Measurements from ENCODE around the gene RAPGEF6. TPM values are rescaled to one million over a fixed set of nuclear protein-coding genes. Genes with fewer than 3 reads are reported as not detected.
"Not testable (repeated sequence)": the region's sequence is repeated elsewhere in the genome, so short reads cannot be mapped to it uniquely, and the experiment has no call there.

RAPGEF6 gene
- total RNA-seq, 2 experiments from 2014 or later = 34.5 to 37.3 TPM

DNA sequence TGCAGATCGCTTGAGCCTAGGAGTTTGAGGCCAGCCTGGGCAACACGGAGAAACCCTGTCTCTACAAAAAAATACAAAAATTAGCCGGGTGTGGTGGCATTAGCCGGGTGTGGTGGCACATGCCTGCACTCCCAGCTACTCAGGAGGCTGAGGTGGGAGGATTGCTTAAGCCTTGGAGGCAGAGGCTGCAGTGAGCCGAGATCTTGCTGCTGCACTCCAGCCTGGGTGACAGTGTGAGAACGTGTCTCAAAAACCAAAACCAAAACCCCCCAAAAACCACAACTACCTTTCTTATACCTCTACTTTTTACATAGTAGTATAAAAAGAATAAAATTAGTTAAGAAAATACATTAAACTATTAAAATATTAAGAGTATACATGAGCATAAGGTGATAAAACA, 121.2 kb downstream of the RAPGEF6 start:
- peaks cover 54% of the 10 kb centered on the region for H3K4me1 Mint-ChIP-seq (ENCODE audit: low read depth)
- CTCF ChIA-PET = no interaction called here
- peaks cover 22% of the 10 kb centered on the region for H3K36me3 Mint-ChIP-seq (ENCODE audit: low read depth)
- H3K4me3 Mint-ChIP-seq = no peak overlapping the region
- intact Hi-C loops (cut with micrococcal nuclease) = loop anchor here (1.0 kb wide), 1 partner anchor 25 kb away; no protein-coding TSS in a partner anchor
- no peaks in the 10 kb centered on the region for H3K9me3 Mint-ChIP-seq
- DNase-seq = peak; percentile 27
- H3K27ac Mint-ChIP-seq = no peak overlapping the region
- H3K27me3 Mint-ChIP-seq (ENCODE audit: low read depth) = no peaks in the 10 kb centered on the region

DNA sequence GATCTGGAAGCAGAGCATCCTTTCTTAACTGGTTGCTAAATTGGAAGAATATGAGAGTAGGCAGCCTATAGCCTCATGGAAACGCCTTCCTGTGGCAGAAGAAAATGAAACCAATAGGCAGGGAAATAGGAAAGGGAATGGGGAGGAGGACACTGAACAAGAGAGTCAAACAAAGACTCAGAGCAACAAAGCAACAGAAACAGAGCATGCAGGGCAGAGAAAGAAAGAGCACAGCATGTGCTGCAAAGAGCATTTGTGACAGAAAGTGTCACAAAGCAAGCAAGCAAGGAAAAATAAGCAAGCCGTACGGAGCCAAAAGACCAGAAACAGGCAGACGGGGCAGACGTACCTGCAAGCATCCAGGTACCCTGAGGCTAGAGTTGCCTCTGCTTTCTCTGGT, 123.1 kb downstream of the RAPGEF6 start:
- intact Hi-C loops (cut with micrococcal nuclease) = no loop called here
- Mint-ChIP-seq H3K4me3 (no peak overlapping the region), H3K9me3 (no peaks in the 10 kb centered on the region), H3K4me1 (ENCODE audit: low read depth) (peaks cover 50% of the 10 kb centered on the region), H3K27ac (no peak overlapping the region), H3K27me3 (ENCODE audit: low read depth) (no peaks in the 10 kb centered on the region), H3K36me3 (ENCODE audit: low read depth) (peaks cover 23% of the 10 kb centered on the region)
- DNase-seq = no peak
- CTCF ChIA-PET = interaction anchor here (0.6 to 1.9 kb wide), 5 partner anchors 35 to 494 kb away, joined by 3 to 5 read pairs (median 3); no protein-coding TSS in a partner anchor

- Mint-ChIP-seq H3K27me3 (ENCODE audit: low read depth) (no peaks in the 10 kb centered on the region), H3K4me1 (ENCODE audit: low read depth) (peaks cover 32% of the 10 kb centered on the region), H3K9me3 (no peaks in the 10 kb centered on the region), H3K36me3 (ENCODE audit: low read depth) (peaks cover 23% of the 10 kb centered on the region), H3K4me3 (no peak overlapping the region), H3K27ac (no peak overlapping the region)
- no peak for DNase-seq
- CTCF ChIA-PET = interaction anchor here (0.7 to 1.2 kb wide), 3 partner anchors 21 to 497 kb away, joined by 3 read pairs; no protein-coding TSS in a partner anchor
- intact Hi-C loops (cut with micrococcal nuclease) = no loop called here
Measured at GRCh38 chr5:131509801-131510200, 125.2 kb downstream of the RAPGEF6 start.

DNA sequence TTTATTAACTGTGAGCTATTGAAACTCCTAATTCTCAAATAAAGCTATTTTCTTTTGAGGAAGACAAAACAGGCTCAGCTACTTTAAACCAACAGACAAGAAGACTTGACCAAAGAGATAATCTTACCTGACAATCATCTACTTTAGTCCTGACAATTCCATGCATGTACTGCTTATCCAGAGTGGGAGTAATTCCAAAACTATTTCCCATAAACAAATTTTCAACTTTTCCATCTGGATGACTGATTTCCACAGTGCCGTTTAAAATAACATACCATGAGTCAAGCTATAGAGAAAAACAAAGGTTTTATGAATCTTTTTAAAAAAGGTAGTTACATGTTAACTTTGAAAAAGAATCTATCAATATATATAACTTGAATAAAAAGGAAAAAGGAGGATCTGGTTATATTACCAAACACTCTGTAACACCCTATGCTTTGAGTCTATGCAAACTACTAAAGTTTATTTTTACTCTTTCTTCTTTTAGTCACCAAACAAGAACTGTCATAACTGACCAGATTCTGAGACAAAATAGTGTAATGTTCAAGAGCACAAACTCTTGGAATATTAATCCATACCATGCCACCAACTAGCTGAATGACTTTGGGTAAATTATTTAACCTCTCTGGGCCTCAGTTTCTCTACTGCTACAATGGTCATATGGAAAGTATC, 129.7 kb downstream of the RAPGEF6 start:
- H3K27ac Mint-ChIP-seq = no peak overlapping the region
- intact Hi-C loops (cut with micrococcal nuclease) = no loop called here
- no peak for DNase-seq
- H3K4me1 Mint-ChIP-seq (ENCODE audit: low read depth) = peaks cover 11% of the 10 kb centered on the region
- peaks cover 43% of the 10 kb centered on the region for H3K36me3 Mint-ChIP-seq (ENCODE audit: low read depth)
- H3K9me3 Mint-ChIP-seq = no peaks in the 10 kb centered on the region
- H3K4me3 Mint-ChIP-seq = no peak overlapping the region
- CTCF ChIA-PET = interaction anchor here (0.7 to 1.8 kb wide), 3 partner anchors 84 to 634 kb away, joined by 3 to 4 read pairs (median 4); no protein-coding TSS in a partner anchor
- no peaks in the 10 kb centered on the region for H3K27me3 Mint-ChIP-seq (ENCODE audit: low read depth)

GRCh38 chr5:131496400-131496713, 138.7 kb downstream of the RAPGEF6 start:
- CTCF ChIA-PET = interaction anchor here (0.6 to 1.1 kb wide), 2 partner anchors 14 to 43 kb away, joined by 3 to 4 read pairs; no protein-coding TSS in a partner anchor
- Mint-ChIP-seq H3K9me3 (no peaks in the 10 kb centered on the region), H3K4me1 (ENCODE audit: low read depth) (peaks cover 41% of the 10 kb centered on the region), H3K36me3 (ENCODE audit: low read depth) (peaks cover 44% of the 10 kb centered on the region), H3K4me3 (no peak overlapping the region), H3K27me3 (ENCODE audit: low read depth) (no peaks in the 10 kb centered on the region), H3K27ac (peak overlapping the region; percentile 15)
- intact Hi-C loops (cut with micrococcal nuclease) = no loop called here
- no peak for DNase-seq

GRCh38 chr5:131495536-131496399, 139.3 kb downstream of the RAPGEF6 start:
- CTCF ChIA-PET = interaction anchor here (0.6 to 1.1 kb wide), 2 partner anchors 13 to 43 kb away, joined by 3 to 4 read pairs; no protein-coding TSS in a partner anchor
- no peak overlapping the region for H3K27ac Mint-ChIP-seq
- intact Hi-C loops (cut with micrococcal nuclease) = no loop called here
- peaks cover 48% of the 10 kb centered on the region for H3K36me3 Mint-ChIP-seq (ENCODE audit: low read depth)
- peaks cover 44% of the 10 kb centered on the region for H3K4me1 Mint-ChIP-seq (ENCODE audit: low read depth)
- no peaks in the 10 kb centered on the region for H3K9me3 Mint-ChIP-seq
- no peak overlapping the region for H3K4me3 Mint-ChIP-seq
- no peak for DNase-seq
- H3K27me3 Mint-ChIP-seq (ENCODE audit: low read depth) = no peaks in the 10 kb centered on the region

DNA sequence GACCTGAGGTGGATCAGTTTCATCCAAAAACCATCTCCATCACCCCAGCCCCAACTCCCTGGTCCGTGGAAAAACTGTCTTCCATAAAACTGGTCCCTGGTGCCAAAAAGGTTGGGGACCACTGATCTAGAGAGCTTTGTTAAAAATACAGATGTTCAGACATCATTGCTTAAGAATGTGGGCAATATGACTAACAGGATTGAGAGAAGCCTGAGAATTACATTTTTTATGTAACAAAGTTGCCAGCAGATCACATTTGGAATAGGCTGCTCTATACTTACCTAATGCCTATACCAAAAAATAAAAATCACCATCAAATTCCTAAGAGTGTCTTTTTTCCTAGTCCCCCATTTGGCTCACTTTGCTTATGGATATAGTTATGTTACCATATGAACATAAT, 143.3 kb downstream of the RAPGEF6 start:
- CTCF ChIA-PET = no interaction called here
- no peak overlapping the region for H3K27ac Mint-ChIP-seq
- no peaks in the 10 kb centered on the region for H3K27me3 Mint-ChIP-seq (ENCODE audit: low read depth)
- intact Hi-C loops (cut with micrococcal nuclease) = no loop called here
- peaks cover 57% of the 10 kb centered on the region for H3K36me3 Mint-ChIP-seq (ENCODE audit: low read depth)
- peaks cover 58% of the 10 kb centered on the region for H3K4me1 Mint-ChIP-seq (ENCODE audit: low read depth)
- H3K9me3 Mint-ChIP-seq = no peaks in the 10 kb centered on the region
- no peak for DNase-seq
- no peak overlapping the region for H3K4me3 Mint-ChIP-seq

- Mint-ChIP-seq H3K4me3 (no peak overlapping the region), H3K27me3 (ENCODE audit: low read depth) (no peaks in the 10 kb centered on the region), H3K36me3 (ENCODE audit: low read depth) (peaks cover 44% of the 10 kb centered on the region), H3K27ac (peak overlapping the region; percentile 65), H3K9me3 (no peaks in the 10 kb centered on the region), H3K4me1 (ENCODE audit: low read depth) (peaks cover 49% of the 10 kb centered on the region)
- intact Hi-C loops (cut with micrococcal nuclease) = loop anchor here (1.0 to 10.0 kb wide), 9 partner anchors 22 to 609 kb away; partner anchors contain the start of gene RAPGEF6
- DNase-seq = no peak
- CTCF ChIA-PET = interaction anchor here (0.6 to 1.5 kb wide), 6 partner anchors 21 to 531 kb away, joined by 3 to 8 read pairs (median 3); no protein-coding TSS in a partner anchor
Measured at GRCh38 chr5:131488463-131488862, 146.6 kb downstream of the RAPGEF6 start.

DNA sequence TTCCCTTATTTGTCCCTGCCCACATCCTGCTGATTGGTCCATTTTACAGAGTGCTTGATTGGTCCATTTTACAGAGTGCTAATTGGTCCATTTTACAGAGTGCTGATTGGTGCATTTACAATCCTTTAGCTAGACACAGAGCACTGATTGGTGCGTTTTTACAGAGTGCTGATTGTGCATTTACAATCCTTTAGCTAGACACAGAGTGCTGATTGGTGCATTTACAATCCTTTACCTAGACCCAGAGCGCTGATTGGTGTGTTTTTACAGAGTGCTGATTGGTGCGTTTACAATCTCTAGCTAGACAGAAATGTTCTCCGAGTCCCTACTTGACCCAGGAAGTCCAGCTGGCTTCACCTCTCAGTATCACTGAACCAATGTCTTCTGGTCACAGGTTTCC, 147.7 kb downstream of the RAPGEF6 start:
- CTCF ChIA-PET = interaction anchor here (1.3 to 1.4 kb wide), 2 partner anchors 26 to 103 kb away, joined by 3 read pairs; no protein-coding TSS in a partner anchor
- peaks cover 43% of the 10 kb centered on the region for H3K36me3 Mint-ChIP-seq (ENCODE audit: low read depth)
- H3K9me3 Mint-ChIP-seq; H3K27me3 Mint-ChIP-seq (ENCODE audit: low read depth); H3K4me3 Mint-ChIP-seq; DNase-seq; H3K27ac Mint-ChIP-seq: not testable (repeated sequence)
- intact Hi-C loops (cut with micrococcal nuclease) = loop anchor here (5.0 to 10.0 kb wide), 2 partner anchors 417 to 610 kb away; no protein-coding TSS in a partner anchor
- peaks cover 54% of the 10 kb centered on the region for H3K4me1 Mint-ChIP-seq (ENCODE audit: low read depth)

- no peak for DNase-seq
- peak overlapping the region; percentile 74 for H3K27ac Mint-ChIP-seq
- no peaks in the 10 kb centered on the region for H3K9me3 Mint-ChIP-seq
- peaks cover 50% of the 10 kb centered on the region for H3K4me1 Mint-ChIP-seq (ENCODE audit: low read depth)
- CTCF ChIA-PET = interaction anchor here (0.7 to 2.3 kb wide), 4 partner anchors 13 to 113 kb away, joined by 3 to 4 read pairs (median 3); no protein-coding TSS in a partner anchor
- no peaks in the 10 kb centered on the region for H3K27me3 Mint-ChIP-seq (ENCODE audit: low read depth)
- H3K4me3 Mint-ChIP-seq = no peak overlapping the region
- intact Hi-C loops (cut with micrococcal nuclease) = loop anchor here (1.0 to 10.0 kb wide), 2 partner anchors 8 to 422 kb away; no protein-coding TSS in a partner anchor
- H3K36me3 Mint-ChIP-seq (ENCODE audit: low read depth) = peaks cover 46% of the 10 kb centered on the region
Measured at GRCh38 chr5:131482617-131483016, 152.4 kb downstream of the RAPGEF6 start.

DNA sequence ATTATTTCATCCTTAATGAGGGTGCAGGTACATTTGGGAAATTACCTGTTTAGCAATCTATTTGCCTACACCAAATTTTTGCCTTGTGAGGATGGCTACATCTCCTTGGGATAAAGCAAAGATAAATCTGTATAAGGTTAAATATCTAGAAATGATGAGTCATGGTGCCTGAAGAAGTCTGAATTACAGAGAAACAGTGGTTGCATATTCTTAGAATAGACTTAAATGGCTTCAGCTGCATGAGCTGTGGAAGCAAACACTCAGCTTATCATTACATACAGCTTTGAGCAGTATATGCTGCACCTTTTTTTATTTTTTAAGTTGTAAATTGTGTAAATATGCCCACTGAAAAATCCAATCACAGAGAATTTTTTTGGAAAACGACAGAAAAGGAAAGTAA, 153.5 kb downstream of the RAPGEF6 start:
- intact Hi-C loops (cut with micrococcal nuclease) = loop anchor here (10.0 kb wide), 1 partner anchor 423 kb away; no protein-coding TSS in a partner anchor
- no peaks in the 10 kb centered on the region for H3K27me3 Mint-ChIP-seq (ENCODE audit: low read depth)
- H3K4me3 Mint-ChIP-seq = no peak overlapping the region
- DNase-seq = no peak
- H3K36me3 Mint-ChIP-seq (ENCODE audit: low read depth) = peaks cover 40% of the 10 kb centered on the region
- peaks cover 50% of the 10 kb centered on the region for H3K4me1 Mint-ChIP-seq (ENCODE audit: low read depth)
- no peaks in the 10 kb centered on the region for H3K9me3 Mint-ChIP-seq
- CTCF ChIA-PET = interaction anchor here (0.5 to 2.3 kb wide), 2 partner anchors 108 to 921 kb away, joined by 3 to 4 read pairs; no protein-coding TSS in a partner anchor
- H3K27ac Mint-ChIP-seq = peak overlapping the region; percentile 63

GRCh38 chr5:131475541-131475941, 159.5 kb downstream of the RAPGEF6 start:
- CTCF ChIA-PET = no interaction called here
- Mint-ChIP-seq H3K4me3 (no peak overlapping the region), H3K27ac (peak overlapping the region; percentile 63)

More at GRCh38 chr5:131475541-131475941, 159.5 kb downstream of the RAPGEF6 start:
- Mint-ChIP-seq H3K4me1 (ENCODE audit: low read depth) (peaks cover 51% of the 10 kb centered on the region), H3K36me3 (ENCODE audit: low read depth) (peaks cover 41% of the 10 kb centered on the region), H3K9me3 (no peaks in the 10 kb centered on the region), H3K27me3 (ENCODE audit: low read depth) (no peaks in the 10 kb centered on the region)
- intact Hi-C loops (cut with micrococcal nuclease) = no loop called here
- no peak for DNase-seq
